CD4-positive, alpha-beta T cell treated with Interleukin-17A for 4 hours (primary cell): Measurements from ENCODE around the gene LST1.

Source experiments
- DNase-seq: peaks from one replicate; pipeline ENCODE4 v3.0.0-alpha.2; 2020; ENCODE audit warnings: mixed read lengths

The LST1 gene

DNA sequence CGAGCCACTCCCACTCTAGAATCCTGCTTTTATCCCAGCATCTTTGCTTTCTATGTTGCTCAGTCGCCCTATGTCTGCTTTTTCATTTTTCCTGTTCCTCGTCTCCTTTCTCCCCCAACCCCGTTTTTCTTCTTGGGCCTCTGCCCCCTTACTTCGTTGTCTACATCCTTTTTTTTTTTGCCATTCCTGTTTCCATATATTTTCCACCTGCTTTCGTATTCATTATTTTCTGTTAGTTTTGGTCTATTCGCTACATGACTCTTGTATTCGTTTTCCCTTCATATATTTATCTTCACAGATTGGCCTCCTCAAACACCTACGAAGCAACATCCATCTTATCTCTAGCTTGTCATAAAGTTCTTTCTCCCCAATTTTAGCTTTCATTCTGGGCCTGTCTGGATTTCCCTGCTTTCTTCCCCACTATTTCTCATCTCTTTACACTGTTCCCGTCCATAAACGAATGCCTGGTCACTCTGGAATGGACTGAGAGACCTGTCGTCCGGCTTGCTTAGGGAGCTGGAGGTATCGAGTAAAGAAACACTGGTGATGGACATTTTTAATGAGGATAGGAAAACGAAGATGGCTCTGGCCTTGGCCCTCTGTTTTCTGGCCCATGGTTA, 35.4 kb downstream of the LST1 start:
- no peak for DNase-seq

GRCh38 chr6:31621991-31622390, 35.9 kb downstream of the LST1 start:
- no peak for DNase-seq

- no peak for DNase-seq
Observed at GRCh38 chr6:31622684-31623091, 36.6 kb downstream of the LST1 start.

DNA sequence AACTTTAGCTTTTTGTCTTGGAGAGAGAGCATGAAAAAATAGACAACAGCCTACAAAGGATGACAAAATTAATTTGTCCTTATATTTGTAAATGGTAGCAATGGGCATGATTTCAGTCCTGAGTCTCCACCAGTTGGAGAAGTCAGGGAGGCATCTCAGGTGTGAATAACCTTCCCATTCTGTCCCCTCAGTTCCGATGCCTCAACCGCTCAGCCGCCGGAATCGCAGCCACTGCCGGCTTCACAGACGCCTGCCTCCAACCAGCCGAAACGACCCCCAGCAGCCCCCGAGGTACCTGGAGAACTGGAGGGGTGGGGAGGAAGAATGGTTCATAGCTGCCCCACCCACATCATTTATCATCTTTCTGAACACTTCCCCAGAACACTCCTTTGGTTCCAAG, 38.0 kb downstream of the LST1 start:
- no peak for DNase-seq

- no peak for DNase-seq
Observed at GRCh38 chr6:31626952-31627351, 40.9 kb downstream of the LST1 start.

GRCh38 chr6:31627690-31628287, 41.7 kb downstream of the LST1 start:
- no peak for DNase-seq

DNA sequence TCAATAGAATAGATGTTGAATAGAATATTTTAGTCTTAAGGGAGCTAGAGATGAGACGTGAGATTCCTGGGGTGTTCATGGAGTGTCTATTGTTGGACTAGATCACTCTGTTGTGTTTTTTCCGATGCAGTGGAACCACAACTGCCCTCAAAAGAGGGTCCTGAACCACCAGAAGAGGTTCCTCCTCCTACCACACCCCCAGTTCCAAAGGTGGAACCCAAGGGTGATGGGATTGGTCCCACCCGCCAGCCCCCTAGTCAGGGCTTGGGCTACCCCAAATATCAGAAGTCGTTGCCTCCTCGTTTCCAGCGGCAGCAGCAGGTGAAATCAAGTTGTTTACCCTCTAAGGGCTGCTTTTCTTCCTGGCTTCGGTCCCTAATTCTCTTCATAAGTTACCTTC, 42.9 kb downstream of the LST1 start:
- no peak for DNase-seq

- no peak for DNase-seq
Observed at GRCh38 chr6:31630177-31630934, 44.3 kb downstream of the LST1 start.

DNA sequence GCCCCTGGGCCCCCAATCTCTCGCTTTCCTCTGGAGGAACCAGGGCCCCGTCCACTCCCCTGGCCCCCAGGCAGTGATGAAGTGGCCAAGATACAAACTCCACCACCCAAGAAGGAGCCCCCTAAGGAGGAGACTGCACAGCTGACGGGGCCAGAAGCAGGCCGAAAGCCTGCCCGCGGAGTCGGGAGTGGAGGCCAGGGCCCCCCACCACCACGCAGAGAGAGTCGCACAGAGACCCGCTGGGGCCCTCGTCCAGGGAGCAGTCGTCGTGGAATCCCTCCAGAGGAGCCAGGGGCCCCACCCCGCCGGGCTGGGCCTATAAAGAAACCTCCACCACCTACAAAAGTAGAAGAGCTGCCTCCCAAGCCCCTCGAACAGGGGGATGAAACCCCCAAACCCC, 45.1 kb downstream of the LST1 start:
- DNase-seq: no peak

- DNase-seq: no peak
Observed at GRCh38 chr6:31631681-31632278, 45.7 kb downstream of the LST1 start.

DNA sequence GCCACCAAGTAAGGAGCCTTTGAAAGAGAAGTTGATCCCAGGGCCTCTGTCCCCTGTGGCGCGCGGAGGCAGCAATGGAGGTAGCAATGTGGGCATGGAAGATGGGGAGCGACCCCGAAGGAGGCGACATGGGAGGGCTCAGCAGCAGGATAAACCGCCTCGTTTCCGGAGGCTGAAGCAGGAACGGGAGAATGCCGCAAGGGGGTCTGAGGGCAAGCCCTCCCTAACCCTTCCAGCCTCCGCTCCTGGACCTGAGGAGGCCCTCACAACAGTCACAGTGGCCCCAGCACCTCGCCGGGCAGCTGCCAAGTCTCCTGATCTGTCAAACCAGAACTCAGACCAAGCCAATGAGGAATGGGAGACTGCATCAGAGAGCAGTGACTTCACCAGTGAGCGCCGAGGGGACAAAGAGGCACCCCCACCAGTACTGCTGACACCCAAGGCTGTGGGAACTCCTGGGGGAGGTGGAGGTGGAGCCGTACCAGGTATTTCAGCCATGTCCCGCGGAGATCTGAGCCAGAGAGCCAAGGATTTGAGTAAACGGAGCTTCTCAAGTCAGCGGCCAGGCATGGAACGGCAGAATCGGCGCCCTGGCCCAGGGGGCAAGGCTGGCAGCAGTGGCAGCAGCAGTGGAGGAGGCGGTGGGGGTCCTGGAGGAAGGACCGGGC, 46.3 kb downstream of the LST1 start:
- no peak for DNase-seq

DNA sequence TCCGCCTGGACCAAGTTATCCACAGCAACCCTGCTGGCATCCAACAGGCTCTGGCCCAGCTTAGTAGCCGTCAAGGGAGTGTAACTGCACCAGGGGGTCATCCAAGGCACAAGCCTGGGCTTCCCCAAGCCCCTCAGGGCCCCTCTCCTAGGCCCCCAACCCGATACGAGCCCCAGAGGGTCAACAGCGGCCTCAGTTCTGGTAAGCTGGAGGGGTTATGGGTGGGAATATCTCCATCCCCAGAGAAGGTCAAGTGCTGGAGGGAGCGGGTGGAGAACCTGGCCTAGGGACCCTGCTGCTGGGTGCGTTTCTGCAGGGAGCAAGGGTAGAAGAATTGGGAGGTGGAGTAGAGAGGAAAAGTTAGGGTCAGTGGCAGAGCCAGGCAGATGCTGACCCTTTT, 47.4 kb downstream of the LST1 start:
- DNase-seq: no peak

GRCh38 chr6:31634131-31634530, 48.1 kb downstream of the LST1 start:
- DNase-seq: no peak

DNA sequence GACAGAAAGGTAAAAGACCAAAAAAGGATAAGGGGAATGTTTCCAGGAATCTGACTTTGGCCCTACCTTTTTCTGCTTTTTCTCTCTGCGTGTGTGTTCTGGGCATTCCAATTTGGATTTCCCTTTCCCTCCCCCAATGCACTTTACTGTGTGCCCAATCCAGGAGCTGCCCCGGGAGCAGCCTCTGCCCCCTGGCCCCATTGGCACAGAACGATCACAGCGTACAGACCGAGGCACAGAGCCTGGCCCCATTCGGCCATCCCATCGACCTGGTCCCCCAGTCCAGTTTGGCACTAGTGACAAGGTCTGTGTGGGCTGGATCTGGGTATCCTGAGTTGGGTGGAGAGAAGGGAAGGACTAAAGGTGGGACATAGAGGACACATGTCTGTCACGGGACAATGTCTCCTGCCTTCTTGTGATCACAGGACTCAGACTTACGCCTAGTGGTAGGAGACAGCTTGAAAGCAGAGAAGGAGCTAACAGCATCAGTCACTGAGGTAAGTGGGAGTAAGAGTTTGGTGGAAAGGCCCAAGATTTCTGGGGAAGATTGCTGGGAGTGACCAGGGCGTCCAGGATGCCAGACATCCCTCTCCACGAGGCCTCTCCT, 49.0 kb downstream of the LST1 start:
- no peak for DNase-seq

GRCh38 chr6:31636698-31637596, 50.9 kb downstream of the LST1 start:
- DNase-seq: no peak
